SKM-1 treated with dmso at 0.1 percent for 144 hours (cell line): ENCODE results near the gene CXXC1.
"Not testable (repeated sequence)": the region's sequence is repeated elsewhere in the genome, so short reads cannot be mapped to it uniquely, and the experiment has no call there.

Source experiments
- DNase-seq: peaks from one replicate; lab custom pipeline; 2025; ENCODE audit not compliant: unreplicated experiment; lab: John Stamatoyannopoulos, UW

The CXXC1 gene

DNA sequence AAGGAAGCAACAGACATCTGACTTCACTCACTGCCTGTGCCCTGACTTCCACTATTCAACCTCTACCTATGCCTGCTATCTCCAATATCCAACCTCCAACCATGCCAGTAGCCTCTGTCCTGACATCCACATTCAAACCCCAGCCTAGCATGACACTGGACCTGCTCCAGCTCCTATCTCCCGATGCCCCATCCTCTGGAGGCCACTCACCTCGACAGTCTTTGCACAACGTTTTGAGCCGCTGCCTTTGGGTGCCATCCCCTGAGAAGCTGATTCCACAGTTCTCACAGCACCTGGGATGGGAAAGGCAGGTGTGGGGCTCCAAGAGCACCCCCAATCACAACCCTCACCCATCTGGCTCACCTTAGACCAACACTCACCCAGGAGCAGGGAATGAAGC lies 11.0 kb downstream of the CXXC1 start:
- DNase-seq: no peak

DNA sequence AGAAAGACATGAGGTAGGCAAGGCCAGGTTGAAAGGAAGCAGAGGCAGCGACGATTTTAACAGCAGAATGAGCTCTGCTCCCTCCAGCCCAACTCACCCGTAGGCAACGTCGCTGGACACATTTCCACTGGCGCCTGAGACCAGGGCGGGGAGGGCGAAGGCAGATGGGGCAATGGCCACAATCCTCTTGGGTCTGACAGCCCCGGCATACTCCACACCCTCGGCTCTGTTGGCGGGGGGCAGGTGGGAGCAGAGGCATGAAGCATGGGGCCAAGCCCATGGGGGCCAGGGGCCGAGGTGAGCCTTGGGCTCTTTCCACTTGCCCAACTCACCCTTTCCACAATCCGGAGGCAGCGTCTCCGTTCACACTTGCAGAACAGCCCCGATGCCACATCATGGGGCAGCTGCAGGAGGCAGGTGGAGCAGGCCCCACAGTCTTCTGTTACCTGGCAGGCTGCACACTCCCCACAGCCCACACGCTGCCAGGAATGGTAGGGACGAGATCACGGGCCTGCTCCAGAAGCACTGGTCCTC lies 11.9 kb downstream of the CXXC1 start:
- DNase-seq: no peak

DNA sequence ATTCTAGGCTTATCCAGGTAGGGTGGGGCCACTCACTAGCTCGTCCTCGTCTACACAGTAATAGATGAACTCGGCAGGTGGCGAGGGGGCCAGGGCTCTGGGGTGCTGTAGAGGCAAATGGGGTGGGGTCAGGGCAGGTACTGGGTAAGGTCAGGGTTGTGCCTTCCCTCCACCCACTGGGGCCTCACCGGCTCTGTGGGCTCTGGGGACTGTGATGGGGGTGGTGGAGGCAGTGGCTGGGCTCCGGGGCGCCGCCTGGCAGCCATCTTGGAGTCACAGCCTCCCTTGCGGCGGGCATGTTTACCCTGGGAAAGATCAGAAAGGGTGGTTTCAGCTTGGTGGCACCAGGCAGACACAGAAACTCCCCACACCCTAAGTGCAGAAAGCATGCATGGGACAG lies 12.6 kb downstream of the CXXC1 start:
- DNase-seq: no peak

DNA sequence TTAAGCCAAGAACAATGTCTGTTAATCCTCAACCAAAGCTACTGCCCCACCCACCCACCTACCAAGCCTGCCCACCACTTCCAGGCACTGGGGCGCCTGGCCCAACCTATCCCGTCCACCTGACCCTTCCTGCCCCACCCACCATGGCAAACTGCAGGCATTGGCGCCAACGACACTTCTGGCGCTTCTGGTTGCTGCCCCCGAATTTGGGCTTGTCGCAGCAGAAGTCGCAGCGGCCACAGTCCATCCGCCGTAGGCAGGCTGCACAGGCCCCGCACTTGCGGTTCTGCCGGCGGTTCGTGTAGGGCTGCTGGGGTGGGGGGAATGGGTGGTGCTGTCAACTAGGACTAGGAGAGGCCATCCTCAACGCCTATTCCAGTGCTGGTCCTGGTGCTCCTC lies 13.4 kb downstream of the CXXC1 start:
- no peak for DNase-seq

DNA sequence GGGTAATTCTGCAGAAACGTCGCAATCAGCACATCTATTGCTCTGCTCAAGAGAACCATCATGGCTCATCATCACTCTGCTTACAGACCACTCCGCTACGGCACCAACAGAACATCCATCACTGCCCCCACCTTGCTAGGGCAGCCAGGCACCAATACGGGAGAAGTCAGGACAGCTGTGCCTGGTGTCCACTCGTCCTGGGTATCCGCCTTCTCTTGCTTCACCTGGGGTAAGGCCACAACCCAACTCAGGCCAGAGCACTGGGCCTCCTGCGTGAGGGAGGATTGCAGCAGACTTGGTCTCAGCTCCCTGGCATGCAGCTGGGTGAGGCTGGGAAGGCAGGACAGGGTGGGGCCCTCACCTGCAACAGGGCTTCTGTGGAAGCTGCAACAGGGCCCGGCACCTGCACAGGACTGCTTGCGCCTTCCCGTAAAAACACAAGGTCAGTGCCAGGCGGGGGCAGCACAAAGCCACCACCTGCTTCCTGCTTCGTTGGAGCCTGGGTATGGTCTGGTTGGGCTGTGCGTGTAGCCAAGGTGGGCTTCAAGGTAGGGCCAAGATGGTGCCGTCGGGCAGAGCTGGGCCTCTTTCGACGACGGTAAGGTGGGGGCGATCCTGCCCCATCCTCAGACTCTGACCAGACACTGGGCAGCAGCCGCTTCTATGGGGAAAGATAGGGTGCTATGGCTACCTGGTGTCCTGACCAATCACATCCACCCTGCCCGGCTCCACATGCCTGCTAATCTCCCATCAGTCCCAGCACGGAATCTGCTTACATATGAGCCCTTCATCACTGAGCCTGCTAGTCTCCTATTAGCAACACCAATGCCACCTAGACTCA lies 14.1 kb downstream of the CXXC1 start:
- no peak for DNase-seq

DNA sequence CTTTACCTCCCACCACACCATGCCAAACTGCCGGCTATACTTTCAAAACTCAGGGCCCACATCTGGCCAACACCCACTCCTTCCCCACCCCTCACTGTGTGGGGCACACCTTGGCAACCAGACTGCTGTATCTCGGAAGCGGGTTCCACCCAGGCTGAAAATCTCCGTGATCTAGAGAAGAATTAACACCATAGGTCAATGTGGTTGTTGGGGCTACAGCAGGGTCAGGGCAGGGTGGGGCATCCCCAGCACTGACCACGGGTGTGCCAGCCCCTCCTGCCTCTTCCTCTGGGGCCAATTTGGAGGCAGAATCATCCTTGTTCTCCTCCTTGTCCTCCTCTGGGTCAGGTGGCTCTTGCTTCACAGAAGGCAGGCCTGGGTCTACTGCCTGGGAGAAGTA lies 14.9 kb downstream of the CXXC1 start:
- no peak for DNase-seq

DNA sequence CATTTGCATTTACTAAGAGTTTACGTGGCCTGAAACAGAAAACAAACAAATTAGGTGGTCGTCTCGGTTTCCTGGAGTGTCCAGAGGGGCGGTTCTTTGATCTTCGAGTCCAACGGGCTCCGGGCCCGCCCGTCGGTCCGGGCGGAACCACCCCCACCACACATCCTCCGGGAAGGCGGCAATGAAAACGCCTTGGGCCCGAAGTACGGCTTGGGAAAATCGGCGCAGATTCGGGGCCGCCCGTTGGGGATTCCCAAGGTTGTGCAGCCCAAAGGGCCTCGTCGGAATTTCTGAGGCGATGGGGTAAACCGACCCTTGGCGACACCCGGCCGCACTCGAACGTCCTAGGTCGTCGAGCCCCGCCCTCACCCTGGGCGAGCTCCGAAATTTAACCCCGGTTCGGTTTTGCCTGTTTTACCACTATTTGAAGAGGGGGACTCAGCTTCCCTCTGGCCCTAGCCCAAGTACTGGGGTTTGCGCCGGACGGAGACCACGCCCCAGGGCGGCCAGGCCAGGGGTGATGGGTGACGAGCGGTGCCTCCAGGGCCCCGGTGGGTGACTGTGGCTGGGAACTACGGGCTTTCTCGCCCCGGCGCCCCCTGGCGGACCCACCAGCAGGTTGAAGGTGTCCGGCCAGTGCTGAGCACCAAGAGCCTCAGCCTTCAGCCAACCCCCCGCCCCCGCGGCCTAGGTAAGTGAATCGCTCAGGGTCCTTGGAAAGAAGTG lies 19.3 kb downstream of the CXXC1 start:
- DNase-seq: no peak

DNA sequence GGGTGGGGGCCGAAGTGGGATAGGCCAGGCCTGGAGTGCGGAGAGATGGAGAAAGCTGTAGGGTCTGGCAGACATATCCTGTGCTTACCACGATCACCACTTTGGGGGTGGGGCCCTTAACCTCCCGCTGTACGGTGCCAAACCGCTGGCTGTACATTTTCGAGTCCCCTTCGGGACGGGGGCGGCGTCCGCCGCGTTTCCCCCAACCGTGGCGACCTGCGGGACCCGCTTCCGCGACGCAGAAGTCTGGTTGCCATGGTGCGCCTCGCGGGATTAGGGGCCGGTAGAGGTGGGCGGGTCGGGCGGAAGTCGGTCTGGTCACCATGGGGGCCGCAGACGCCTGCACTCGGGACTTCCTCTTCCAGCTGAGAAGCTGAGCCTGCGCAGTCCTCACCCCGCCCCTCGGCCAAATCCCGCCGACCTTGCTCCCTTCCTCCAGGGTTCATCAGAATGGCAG lies 21.2 kb downstream of the CXXC1 start, which contains the start of gene CFAP53:
Gene CFAP53, minus strand, starts transcription at position 248 of the 457 bp plus-strand sequence. Its CDS starts 91 bp downstream, at position 157.
- peak; percentile 88 for DNase-seq

DNA sequence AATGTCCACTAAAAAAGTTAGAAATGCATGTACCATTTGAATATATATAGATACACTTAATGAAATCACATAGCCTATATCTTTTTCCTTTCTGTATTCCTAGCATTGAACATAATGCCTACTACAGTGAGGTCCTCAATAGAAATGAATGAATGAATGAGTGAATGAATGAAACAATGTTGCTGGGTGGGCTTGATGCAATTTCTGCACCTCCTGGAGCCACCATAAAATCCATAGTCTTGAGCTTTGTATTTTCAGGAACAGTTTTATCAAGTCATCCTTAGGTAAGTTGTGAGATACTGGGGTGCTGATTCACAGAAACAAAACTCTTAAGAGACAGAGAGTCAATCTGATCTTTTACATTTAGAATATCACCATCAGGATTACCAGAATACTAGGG lies 24.5 kb downstream of the CXXC1 start:
- no peak for DNase-seq

DNA sequence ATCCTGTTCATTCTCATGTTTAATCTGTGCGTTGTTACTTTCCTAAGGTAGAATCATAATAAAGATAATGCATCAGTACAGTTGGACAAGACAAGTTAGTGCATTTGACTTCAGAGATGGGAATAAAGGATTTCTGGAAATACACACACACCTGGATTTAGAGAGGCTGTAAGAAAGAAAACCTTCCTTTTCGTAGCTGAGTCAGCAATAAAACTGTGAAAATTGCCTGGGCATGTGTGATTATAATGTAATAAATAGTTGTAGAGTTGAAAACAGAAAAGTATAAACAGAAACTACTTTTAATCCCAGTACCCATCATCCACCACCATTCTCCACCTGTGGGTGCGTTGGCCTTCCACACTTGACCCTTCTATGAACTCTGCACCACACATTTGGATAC lies 36.6 kb downstream of the CXXC1 start:
- DNase-seq: no peak

DNA sequence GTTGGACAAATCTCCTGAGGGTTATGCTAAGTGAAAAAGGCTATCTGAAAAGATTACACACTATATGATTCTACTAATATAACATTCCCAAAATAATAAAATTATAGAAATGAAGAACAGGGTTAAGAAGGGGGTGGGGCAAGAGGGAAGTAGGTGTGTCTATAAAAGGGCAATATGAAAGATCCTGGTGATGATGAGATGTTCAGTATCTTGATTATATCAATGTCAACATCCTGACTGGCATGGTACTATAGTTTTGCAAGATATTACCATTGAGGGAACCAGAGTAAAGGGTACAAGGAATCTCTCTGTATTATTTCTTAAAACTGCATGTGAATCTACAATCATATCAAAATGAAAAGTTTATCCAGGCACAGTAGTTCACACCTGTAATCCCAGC lies 37.9 kb downstream of the CXXC1 start:
- no peak for DNase-seq

DNA sequence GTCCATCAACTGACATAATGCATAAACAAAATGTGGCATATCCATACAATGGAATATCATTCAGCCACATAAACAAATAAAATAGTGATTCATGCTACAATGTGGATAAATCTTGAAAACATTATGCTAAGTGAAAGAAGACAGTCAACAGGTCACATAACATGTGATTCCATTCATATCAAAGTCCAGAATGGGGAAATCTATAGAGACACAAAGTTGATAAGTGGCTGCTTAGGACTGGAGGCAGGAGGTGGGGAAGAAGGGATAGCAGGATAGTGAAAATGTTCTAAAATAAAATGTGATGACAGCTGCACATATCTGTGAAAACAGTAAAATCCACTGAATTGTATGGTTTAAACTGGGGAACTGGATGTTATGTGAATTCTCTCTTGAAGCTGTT lies 39.9 kb downstream of the CXXC1 start:
- no peak for DNase-seq

DNA sequence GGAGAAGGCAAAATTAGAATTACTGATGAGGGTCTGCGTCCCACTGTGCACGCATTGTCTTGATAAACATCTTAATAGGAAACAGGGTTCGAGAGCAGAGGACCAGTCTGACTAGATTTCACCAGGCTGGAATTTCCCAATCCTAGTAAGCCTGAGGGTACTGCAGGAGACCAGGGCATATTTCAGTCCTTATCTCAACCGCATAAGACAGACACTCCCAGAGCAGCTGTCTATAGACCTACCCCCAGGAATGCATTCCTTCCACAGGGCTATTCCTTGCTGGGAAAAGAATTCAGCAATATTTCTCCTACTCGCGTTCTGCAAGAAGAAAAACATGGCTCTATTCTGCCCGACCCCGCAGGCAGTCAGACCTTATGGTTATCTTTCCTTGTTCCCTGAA lies 45.7 kb downstream of the CXXC1 start:
- DNase-seq: not testable (repeated sequence)

DNA sequence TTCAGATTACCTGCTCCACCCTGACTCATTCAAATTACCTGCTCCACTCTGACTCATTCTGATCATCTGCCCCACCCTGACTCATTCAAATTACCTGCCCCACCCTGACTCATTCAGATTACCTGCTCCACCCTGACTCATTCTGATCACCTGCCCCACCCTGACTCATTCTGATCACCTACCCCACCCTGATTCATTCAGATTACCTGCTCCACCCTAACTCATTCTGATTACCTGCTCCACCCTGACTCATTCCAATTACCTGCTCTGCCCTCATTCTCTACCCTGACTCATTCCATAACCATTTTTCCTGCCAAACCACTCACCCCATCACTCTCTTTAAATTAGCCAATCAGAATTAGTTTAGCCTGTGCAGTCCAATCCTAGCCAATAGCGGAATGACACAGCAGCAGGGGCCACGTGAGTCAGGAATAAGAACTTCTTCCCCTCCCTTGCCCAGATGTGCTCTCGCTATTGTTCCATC lies 47.4 kb downstream of the CXXC1 start:
- no peak for DNase-seq

DNA sequence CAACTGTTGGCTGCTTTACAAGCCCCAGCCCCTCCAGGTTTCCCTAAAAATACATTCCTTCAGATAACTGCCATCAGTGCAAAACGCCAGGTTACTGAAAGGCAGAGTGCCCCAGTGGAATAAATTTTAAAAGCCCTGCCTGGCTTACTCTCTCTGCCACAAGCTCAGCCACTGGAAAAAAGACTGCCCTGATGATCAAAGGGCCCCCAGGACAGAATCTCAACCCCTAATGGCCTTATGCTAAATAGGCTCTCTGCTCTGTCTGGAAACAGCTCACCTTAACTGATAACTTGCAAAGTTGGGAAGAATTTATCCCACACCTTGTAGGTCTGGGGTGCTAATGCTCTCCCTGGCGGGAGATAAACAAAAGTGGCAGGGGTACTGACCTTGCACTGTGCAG lies 55.1 kb downstream of the CXXC1 start:
- DNase-seq: no peak
